PFSK-1 (cell line): ENCODE data around the gene CCR8.

Experiments used
- FOXP2 ChIP-seq: optimal IDR thresholded peaks from 2 replicates; pipeline ENCODE3; 2011; ENCODE audit warnings: borderline replicate concordance, control low read depth, inconsistent platforms; ENCODE audit not compliant: insufficient read depth; ENCODE audit errors: extremely low read length, extremely low read depth
- POLR2AphosphoS5 ChIP-seq: IDR thresholded peaks from 2 replicates; pipeline ENCODE4 v1.6.1; 2012; ENCODE audit warnings: low read depth, mild to moderate bottlenecking, control low read depth, low read length, moderate library complexity
- REST ChIP-seq, 2 experiments: IDR thresholded peaks; 2 replicates each; pipeline versions ENCODE4 v1.6.1 to v1.8.0; 2011 to 2012; ENCODE audit warnings: low read depth in 2 of 2, low read length in 2 of 2, control low read depth in 1 of 2, inconsistent platforms in 1 of 2, mild to moderate bottlenecking in 1 of 2, moderate library complexity in 1 of 2; ENCODE audit not compliant: insufficient read depth in 1 of 2
- SIN3A ChIP-seq: IDR thresholded peaks from 2 replicates; pipeline ENCODE4 v1.6.1; 2012; ENCODE audit warnings: mild to moderate bottlenecking, low read length, moderate library complexity, borderline replicate concordance; ENCODE audit not compliant: insufficient read depth
- TAF1 ChIP-seq: IDR thresholded peaks from 2 replicates; pipeline ENCODE4 v1.6.1; 2012; ENCODE audit warnings: low read length, control low read depth, borderline replicate concordance; ENCODE audit not compliant: insufficient read depth

- TF ChIP-seq POLR2AphosphoS5 (no peak), REST (IDR thresholded peaks at IDR 0.05; ENCODE audit: insufficient read depth in 1 of 2, low read depth in 2 of 2, low read length in 2 of 2) (no peak), SIN3A (no peak), TAF1 (no peak), FOXP2 (no peak)
Observed at GRCh38 chr3:39319249-39319648, 10.3 kb upstream of the CCR8 start.
